Fibroblast of skin of back (primary cell): ENCODE results near the gene CRLF2.
"Not testable (repeated sequence)": the region's sequence is repeated elsewhere in the genome, so short reads cannot be mapped to it uniquely, and the experiment has no call there.

Experiments
- DNase-seq: peaks from one replicate; pipeline ENCODE4 v3.0.0-alpha.2; 2013

Gene CRLF2

DNA sequence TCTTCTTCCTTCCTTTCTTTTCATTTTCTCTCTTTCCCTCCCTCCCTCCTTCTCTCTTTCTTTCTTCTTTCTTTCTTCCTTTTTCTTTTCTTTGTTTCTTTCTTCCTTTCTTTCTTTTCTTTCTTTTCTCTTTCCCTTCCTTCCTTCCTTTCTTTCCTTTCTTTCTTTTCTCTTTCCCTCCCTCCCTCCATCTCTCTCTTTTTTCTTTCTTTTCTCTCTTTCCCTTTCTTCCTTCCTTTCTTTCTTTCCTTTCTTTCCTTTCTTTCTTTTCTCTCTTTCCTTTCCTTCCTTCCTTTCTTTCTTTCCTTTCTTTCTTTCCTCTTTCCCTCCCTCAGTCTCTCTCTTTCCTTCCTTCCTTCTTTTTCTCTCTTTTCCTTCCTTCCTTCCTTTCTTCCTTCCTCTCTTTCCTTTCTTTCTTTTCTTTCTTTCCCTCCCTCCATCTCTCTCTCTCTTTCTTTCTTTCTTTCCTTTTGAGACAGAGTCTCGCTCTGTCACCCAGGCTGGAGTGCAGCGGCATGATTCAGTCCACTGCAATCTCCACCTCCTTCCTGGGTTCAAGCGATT lies 44.4 kb downstream of the CRLF2 start:
- no peak for DNase-seq

DNA sequence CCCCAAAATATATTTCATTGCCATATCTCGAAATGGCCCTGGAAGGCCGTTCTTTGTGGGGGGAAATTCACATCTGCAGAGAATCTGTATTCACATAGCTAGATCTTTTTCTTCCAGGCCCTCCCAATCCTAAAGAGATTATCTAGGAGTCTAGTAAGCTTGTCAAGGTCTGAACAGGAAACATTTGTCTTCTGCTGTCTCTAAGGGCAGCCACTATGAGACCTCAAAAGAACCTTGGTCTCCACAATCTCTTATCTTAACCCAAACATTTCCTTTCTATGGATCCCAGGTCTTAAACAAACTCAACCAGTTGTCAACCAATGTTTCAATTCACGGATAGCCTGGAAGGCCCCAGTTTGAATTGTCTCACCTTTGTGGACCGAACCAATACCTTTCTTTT lies 45.0 kb downstream of the CRLF2 start:
- DNase-seq = no peak

DNA sequence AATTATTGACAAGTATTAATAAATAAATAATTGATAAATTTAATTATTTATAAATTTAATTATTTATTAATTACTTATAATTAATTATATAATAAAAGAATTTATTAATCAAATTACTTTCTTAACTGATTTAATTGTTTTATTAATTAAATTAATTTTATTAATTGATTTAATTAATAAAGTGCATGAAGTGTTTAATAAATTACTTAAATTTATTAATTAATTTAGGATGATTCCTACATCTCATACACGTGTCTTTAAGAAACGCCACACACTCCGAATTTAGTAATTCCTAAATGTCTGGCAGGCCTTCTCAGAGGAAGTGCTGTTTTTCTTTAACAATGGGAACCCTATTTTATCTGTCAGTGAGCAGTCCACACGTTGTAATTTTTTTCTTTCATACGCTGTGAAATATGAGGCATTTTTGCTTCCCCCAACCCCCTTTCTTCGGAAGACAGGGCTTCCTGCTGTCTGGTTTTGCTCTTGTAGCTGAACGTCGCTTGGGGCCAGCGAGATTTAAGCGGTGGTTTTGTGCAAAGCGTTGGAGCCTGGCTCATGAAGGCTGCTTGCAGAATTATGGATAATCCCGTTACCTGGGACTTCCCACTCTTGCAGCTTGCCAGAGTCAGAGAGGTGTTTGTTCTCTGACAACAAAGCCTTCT lies 46.8 kb downstream of the CRLF2 start:
- peak; percentile 44 for DNase-seq

DNA sequence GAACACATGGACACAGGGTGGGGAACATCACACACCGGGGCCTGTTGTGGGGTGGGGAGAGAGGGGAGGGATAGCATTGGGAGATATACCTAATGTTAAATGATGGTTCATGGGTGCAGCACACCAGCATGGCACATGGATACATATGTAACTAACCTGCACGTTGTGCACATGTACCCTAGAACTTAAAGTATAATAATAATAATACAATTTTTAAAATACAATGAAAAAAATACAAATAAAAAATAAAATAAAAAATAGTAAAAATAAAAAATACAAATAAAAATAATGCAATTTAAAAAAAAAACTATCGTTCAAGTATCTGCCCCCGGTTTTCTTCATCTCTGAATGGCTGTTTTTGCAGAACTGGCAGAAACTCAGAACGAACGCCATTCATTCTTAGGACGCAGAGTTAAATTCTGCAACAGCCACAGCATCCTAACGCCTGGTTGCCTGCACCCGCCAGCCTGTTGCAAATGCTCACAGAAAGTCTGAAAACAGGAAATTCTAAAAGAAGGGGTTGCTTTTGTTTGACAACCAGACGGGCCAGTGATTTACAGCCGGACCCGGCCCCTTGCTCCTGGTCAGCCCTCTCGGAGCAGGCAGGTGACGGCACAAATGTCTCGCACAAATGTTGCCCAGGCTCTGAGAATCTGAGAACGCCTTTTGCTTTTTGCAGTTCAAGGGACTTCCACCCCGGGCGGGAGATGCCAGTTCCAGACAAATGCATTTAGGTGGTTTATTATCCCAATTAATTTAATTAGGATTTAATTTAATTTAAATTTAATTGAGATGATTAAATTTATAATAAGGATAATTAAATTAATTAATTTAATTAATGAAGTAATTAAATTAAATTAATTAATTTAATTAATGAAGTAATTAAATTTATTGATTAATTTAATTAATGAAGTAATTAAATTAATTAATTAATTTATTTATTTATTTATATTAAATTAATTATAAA lies 47.8 kb downstream of the CRLF2 start:
- no peak for DNase-seq

DNA sequence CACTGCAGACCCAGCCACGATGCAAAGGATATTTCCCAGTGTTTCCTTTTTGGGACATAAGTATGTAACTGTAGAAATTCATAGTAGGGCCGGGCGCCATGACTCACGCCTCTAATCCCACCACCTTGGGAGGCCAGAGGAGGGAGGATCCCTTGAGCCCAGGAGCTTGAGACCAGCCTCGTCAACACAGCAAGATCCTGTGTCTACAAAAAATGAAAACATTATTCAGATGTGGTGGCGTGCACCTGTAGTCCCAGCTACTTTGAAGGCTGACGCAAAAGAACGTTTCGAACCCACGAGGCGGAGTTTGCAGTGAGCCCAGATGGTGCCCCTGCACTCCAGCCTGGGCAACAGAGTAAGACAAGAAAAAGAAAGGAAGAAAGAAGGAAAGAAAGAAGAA lies 49.2 kb downstream of the CRLF2 start:
- DNase-seq = no peak

DNA sequence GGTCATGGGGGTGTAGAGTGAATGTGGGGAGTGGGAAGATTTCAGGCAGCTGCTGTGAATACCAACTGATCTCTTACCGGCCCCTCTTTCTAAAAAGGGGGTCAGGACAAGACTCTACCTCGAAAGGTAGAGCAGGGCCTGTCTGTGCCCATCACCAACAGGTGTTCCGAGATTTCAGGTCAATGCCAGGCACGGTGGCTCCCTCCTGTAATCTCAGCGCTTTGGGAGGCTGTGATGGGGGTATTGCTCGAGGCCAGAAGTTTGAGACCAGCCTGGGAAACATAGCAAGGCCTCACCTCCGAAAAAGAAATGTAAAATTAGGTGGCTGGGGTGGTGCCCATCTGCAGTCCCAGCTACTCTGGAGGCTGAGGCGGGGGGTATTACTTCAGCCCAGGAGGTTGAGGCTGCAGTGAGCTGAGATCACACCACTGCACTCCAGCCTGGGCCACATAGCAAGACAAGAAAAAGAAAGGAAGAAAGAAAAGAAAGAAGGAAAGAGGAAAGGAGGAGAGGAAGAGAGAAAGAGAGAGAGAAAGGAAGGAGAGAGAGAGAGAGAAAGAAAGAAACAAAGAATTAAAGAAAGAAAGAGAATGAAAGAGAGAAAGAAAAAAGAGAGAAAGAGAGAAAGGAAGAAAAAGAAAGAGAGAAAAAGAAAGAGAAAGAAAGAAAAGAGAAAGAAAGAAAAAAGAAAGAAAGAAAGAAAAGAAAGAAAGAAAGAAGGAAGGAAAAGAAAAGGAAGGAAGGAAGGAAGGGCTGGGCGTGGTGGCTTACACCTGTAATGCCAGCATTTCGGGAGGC lies 50.1 kb downstream of the CRLF2 start:
- no peak for DNase-seq

DNA sequence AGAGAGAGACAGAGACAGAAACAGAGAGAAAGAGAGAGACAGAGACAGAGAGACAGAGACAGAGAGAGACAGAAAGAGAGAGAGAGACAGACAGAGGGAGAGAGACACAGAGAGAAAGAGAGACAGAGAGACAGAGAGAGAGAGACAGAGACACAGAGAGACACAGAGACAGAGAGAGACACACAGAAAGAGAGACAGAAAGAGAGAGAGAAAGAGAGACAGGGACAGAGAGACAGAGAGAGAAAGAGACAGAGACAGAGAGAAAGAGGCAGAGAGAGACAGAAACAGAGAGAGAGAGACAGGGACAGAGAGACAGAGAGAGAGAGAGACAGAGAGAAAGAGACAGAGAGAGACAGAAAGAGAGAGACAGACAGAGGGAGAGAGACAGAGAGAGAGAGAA lies 52.9 kb downstream of the CRLF2 start:
- DNase-seq = no peak

DNA sequence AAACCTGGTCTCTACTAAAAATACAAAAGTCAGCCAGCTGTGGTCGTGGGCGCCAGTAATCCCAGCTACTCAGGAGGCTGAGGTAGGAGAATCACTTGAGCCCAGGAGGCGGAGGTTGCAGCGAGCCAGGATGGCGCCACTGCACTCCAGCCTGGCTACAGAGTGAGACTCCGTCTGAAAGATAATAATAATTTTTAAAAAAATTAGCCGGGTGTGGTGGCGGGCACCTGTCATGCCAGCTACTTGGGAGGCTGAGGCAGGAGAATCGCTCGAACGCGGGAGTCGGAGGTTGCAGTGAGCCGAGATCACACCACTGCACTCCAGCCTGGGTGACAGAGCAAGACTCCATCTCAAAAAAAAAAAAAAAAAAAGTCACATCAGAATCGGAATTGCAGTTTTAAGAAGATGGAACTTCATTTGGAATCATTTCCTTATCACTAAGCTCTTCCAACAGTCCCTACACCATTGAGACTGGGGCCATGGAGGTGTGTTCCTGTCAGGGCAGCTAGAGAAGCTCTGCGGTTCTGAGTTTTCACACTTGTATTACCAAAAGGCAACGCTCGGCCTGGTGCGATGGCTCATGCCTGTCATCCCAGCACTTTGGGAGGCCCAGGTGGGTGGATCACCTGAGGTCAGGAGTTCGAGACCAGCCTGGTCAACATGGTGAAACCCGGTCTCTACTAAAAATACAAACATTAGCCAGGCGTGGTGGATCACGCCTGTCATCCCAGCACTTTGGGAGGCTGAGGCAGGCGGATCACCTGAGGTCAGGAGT lies 55.6 kb downstream of the CRLF2 start:
- DNase-seq = not testable (repeated sequence)

DNA sequence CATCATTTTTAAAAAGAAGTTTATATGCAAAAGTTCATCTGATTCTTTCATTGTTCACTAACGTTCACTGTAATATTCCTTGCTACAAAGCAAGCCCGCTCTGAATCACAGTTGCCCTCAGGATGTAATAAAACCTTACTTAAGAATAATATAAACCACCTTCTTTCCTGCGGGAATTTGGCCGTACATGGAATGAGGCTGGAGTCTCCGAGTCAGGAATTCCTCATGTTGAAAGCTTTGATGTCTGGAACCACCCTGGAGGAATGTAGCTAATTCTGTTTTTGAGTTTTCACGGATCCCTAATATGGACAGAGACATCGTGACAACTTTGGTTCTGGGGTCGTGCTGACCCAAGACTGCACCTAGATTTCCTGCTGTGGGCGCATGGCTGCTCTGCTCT lies 58.5 kb downstream of the CRLF2 start:
- DNase-seq = no peak

DNA sequence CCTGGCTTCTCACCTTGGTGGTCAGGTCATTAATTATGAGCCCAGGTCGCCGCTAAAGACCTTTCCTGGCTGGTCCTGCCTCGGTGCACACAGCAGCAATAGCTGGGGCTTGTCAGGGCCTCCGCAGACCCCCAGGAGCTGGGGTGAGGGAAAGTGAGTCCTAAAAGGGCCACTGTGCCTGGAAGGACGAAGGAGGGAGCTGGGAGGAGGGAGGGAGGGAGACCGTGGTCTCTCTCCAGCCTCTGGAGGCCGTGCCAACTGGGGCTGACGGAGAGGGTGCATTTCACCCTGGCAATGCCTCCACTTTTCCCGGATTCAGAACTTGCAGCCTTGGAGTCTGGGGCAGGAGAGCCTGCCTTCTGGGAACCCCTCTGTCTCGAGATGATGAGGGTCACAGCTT lies 60.4 kb downstream of the CRLF2 start:
- no peak for DNase-seq

DNA sequence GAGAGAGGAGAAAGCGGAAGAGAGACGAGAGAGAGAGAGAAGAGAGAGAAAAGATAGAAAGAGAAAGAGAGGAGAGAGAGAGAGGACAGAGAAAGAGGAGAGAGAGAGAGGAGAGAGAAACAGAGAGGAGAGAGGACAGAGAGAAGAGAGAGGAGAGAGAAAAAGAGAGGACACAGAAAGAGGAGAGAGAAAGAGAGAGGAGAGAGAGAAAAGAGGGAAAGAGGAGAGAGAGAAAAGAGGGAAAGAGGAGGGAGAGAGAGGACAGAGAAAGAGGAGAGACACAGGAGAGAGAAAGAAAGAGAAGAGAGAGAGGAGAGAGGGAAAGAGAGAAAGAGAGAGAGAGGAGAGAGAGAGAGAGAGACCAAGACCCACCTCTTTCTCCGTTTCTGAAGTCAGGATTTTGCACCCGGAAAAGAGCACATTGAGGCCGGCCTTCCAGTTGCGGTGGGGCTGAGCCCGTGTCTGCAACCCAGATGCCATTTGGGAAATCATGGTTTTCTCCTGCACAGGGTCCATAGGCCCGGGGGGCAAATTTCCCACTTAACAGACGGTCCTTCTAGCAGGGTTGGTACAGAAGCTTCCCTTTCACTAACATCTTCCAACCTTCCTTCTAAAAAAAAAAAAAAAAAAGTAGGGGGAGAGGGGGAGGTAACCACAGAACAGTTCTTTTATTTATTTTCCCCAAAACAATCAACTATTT lies 60.9 kb downstream of the CRLF2 start:
- DNase-seq = no peak

DNA sequence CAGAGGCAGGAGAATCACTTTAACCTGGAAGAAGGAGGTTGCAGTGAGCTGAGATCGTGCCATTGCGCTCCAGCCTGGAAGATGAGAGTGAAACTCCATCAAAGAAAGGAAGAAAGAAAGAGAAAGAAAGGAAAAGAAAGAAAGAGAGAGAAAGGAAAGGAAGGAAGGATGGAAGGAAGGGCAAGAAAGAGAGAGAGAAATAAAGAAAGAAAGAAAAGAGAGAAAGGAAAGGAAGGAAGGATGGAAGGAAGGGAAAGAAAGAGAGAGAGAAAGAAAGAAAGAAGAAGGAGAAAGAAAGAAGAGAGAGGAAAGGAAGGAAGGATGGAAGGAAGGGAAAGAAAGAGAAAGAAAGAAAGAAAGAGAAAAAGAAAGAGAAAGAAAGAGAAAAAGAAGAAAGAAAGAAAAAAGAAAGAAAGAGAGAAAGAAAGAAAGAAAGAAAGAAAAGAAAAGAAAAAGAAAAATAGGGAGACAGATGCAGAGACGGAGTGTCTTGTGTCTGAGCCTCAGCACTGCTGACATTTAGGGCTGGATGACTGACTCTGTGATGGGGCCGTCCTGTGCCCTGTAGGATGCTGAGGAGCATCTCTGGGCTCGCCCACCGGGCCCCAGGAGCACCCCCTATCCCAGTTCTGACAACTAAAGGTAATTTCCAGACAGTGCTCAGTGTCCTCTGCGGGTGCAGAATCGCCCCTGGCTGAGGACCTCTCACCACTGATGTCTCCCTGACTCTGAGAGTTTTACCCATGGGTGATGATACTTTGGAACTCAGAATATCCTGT lies 61.7 kb downstream of the CRLF2 start:
- no peak for DNase-seq

DNA sequence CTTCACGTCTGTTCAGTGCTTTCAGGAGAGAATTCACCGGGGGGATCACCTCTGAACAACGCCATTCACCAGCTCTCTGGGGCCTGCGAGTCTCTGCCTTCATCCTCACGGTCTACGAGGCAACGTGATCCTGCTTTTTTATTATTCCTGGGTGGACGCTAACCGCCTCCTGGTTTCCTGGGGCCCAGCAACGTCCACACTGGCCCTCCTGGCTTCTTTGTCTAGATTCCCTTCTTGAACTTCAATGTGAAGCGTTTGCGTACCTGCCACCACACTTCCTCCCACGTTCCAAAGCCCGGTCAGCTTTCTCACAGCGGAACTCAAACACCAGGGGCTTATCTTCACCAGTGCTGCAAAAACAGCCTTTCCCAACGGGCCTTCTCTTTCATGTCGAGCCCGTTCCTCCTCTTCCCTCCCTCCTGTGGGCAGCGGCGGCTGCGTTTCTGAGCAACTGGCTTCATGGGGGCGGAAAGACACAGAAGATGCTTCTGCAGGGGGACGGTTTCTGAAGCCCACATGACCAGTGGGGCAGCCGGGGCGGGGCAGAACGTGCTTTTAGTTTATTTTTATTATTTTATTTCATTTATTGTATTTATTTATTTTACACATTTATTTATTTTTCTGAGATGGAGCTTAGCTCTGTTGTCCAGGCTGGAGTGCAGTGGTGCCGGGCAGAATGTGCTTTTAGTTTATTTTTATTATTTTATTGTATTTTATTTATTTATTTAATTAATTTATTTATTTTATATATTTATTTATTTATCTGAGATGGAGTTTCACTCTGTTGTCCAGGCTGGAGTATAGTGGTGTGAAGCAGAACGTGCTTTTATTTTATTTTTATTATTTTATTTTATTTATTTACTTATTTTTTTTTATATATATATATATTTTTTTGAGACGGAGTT lies 64.6 kb downstream of the CRLF2 start:
- no peak for DNase-seq

DNA sequence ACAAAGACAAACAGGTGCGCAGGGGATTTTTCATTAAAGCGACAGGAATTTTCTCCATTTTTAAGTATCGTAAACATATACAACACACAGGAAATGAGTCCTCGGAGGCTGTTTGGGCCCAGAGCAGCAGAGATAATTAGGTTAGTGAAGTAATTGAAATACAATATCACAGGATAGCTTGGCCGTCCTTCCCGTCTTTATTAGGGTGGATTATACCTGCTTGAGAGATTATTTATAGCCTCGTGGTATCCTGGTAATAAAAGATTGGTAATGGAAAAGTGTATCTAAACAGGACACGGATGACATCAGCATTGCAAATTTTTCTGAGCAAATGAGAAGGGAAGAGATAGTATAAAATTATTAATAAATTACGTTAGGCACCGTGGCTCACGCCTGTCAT lies 68.2 kb downstream of the CRLF2 start:
- no peak for DNase-seq
